Liver (tissue), 9 donors: Measurements from ENCODE around the gene RND1. TPM values are rescaled to one million over a fixed set of nuclear protein-coding genes. Genes with fewer than 3 reads are reported as not detected.

Experiments used
- DNase-seq: peaks from one replicate; pipeline ENCODE4 v3.0.0-alpha.2; 2017; ENCODE audit warnings: low spot score
- H3K27ac ChIP-seq, 2 donors: one replicate each; pipeline ENCODE4 v1.7.0; 2013; ENCODE audit warnings: inconsistent platforms in 2 of 2, low read length in 2 of 2, control low read depth in 1 of 2, low read depth in 1 of 2, mild to moderate bottlenecking in 1 of 2
- H3K27me3 ChIP-seq, 4 donors: one replicate each; pipeline versions ENCODE4 v1.6.1 to v1.7.0; 2013; ENCODE audit warnings: low read length in 3 of 4, inconsistent platforms in 1 of 4, mild to moderate bottlenecking in 1 of 4, moderate library complexity in 1 of 4; ENCODE audit not compliant: control insufficient read depth in 4 of 4, insufficient read depth in 4 of 4
- H3K36me3 ChIP-seq, 4 donors: one replicate each; pipeline versions ENCODE4 v1.6.1 to v1.7.0; 2013; ENCODE audit warnings: low read length in 3 of 4, mild to moderate bottlenecking in 3 of 4, low read depth in 1 of 4, moderate library complexity in 1 of 4; ENCODE audit not compliant: control insufficient read depth in 4 of 4, insufficient read depth in 3 of 4
- H3K4me1 ChIP-seq, 4 donors: one replicate each; pipeline versions ENCODE4 v1.6.1 to v1.7.0; 2013; ENCODE audit warnings: low read length in 3 of 4, mild to moderate bottlenecking in 3 of 4, moderate library complexity in 1 of 4; ENCODE audit not compliant: control insufficient read depth in 4 of 4, insufficient read depth in 4 of 4
- H3K4me3 ChIP-seq, 3 donors: one replicate each; pipeline versions ENCODE4 v1.6.1 to v1.7.0; 2013; ENCODE audit warnings: low read length in 3 of 3, control low read depth in 1 of 3, low read depth in 1 of 3, mild to moderate bottlenecking in 1 of 3
- H3K9ac ChIP-seq, 2 donors: one replicate each; pipeline ENCODE4 v1.7.0; 2013; ENCODE audit warnings: low read length in 2 of 2, mild to moderate bottlenecking in 2 of 2, moderate library complexity in 2 of 2, control low read depth in 1 of 2, low read depth in 1 of 2
- H3K9me3 ChIP-seq, 4 donors: one replicate each; pipeline versions ENCODE4 v1.6.1 to v1.7.0; 2013; ENCODE audit warnings: low read length in 3 of 4; ENCODE audit not compliant: control insufficient read depth in 4 of 4
- CTCF ChIP-seq: fragments of 150-350 bp; IDR thresholded peaks from 2 replicates; pipeline ENCODE4 v1.5.1; 2017; ENCODE audit warnings: improper control_type of control experiment, low read depth, low read length; ENCODE audit not compliant: missing input control
- EGR1 ChIP-seq, 2 donors: IDR thresholded peaks; 2 replicates each; pipeline ENCODE4 v1.6.1; 2016 to 2018; ENCODE audit warnings: antibody characterized with exemption in 2 of 2, low read depth in 2 of 2
- FOXA1 ChIP-seq: IDR thresholded peaks from 2 replicates; pipeline ENCODE4 v1.6.1; 2016; ENCODE audit warnings: antibody characterized with exemption
- FOXA2 ChIP-seq: IDR thresholded peaks from 2 replicates; pipeline ENCODE4 v1.6.1; 2016; ENCODE audit warnings: antibody characterized with exemption
- GABPA ChIP-seq, 2 donors: IDR thresholded peaks in 1 of 2; conservative IDR thresholded peaks in 1 of 2; 2 replicates each; pipeline ENCODE4 v1.6.1; 2016; ENCODE audit warnings: antibody characterized with exemption in 2 of 2, mild to moderate bottlenecking in 1 of 2, moderate library complexity in 1 of 2
- HNF4A ChIP-seq, 2 donors: conservative IDR thresholded peaks; 2 replicates each; pipeline ENCODE4 v1.6.1; 2016; ENCODE audit warnings: antibody characterized with exemption in 2 of 2, mild to moderate bottlenecking in 2 of 2
- HNF4G ChIP-seq: IDR thresholded peaks from 2 replicates; pipeline ENCODE4 v1.6.1; 2016; ENCODE audit warnings: antibody characterized with exemption
- JUND ChIP-seq, 2 donors: IDR thresholded peaks; 2 replicates each; pipeline ENCODE4 v1.6.1; 2016; ENCODE audit warnings: antibody characterized with exemption in 2 of 2
- MAX ChIP-seq: IDR thresholded peaks from 2 replicates; pipeline ENCODE4 v1.6.1; 2016; ENCODE audit warnings: antibody characterized with exemption
- NR2F2 ChIP-seq: IDR thresholded peaks from 2 replicates; pipeline ENCODE4 v1.6.1; 2016; ENCODE audit warnings: antibody characterized with exemption
- RAD21 ChIP-seq, 2 donors: IDR thresholded peaks; 2 replicates each; pipeline ENCODE4 v1.6.1; 2016; ENCODE audit warnings: antibody characterized with exemption in 2 of 2, mild to moderate bottlenecking in 2 of 2
- REST ChIP-seq: IDR thresholded peaks from 2 replicates; pipeline ENCODE4 v1.6.1; 2016; ENCODE audit warnings: antibody characterized with exemption, mild to moderate bottlenecking
- RXRA ChIP-seq, 2 donors: IDR thresholded peaks; 2 replicates each; pipeline ENCODE4 v1.6.1; 2017 to 2018; ENCODE audit warnings: antibody characterized with exemption in 2 of 2, mild to moderate bottlenecking in 1 of 2
- SP1 ChIP-seq: IDR thresholded peaks from 2 replicates; pipeline ENCODE4 v1.6.1; 2018; ENCODE audit warnings: antibody characterized with exemption, mild to moderate bottlenecking
- TAF1 ChIP-seq: conservative IDR thresholded peaks from 2 replicates; pipeline ENCODE4 v1.6.1; 2016; ENCODE audit warnings: antibody characterized with exemption, mild to moderate bottlenecking
- YY1 ChIP-seq: IDR thresholded peaks from 2 replicates; pipeline ENCODE4 v1.6.1; 2016; ENCODE audit warnings: antibody characterized with exemption, mild to moderate bottlenecking
- ZBTB33 ChIP-seq: IDR thresholded peaks from 2 replicates; pipeline ENCODE4 v1.6.1; 2016; ENCODE audit warnings: antibody characterized with exemption
- WGBS: extraction: QIAGEN DNeasy Blood & Tissue Kit; methylation state at CpG from one replicate; pipeline ENCODE4 v1.1.7; 2013; 5-methylcytosine and 5-hydroxymethylcytosine counted together
- polyA plus RNA-seq, 2 donors: library from polyadenylated mRNA; stranded (reverse) in 1 of 2; unstranded in 1 of 2; fragments of 200-250 nt in 1 of 2; fragments of >200 nt in 1 of 2; fragmentation: Nextera tagmentation in 1 of 2; extraction: Ambion mirVana in 1 of 2; gene quantifications; one replicate each; pipeline versions ENCODE4 v1.2.1 to v1.2.3, GENCODE V29; 2013 to 2015
- total RNA-seq, 2 donors: library from RNA; depleted of rRNA; stranded (reverse); fragments of >200 nt; gene quantifications; one replicate each; pipeline ENCODE4 v1.2.3, GENCODE V29; 2014
- TF ChIP-seq, protein P1 (sequence below): IDR thresholded peaks from 2 replicates; pipeline ENCODE4 v1.6.1; 2016; ENCODE audit warnings: antibody characterized with exemption
- donor health status: healthy.
- donor health status: healthy.
- donor health status: healthy.
- donor health status: healthy.
- donor health status: healthy.

RND1 gene
- total and polyA plus RNA-seq, 4 donors: 7.7 to 16.5 (median 8.5) TPM

GRCh38 chr12:48838048-48838447, 27.6 kb downstream of the RND1 start:
- TF ChIP-seq TAF1: no peak
- no peak for TF ChIP-seq GABPA (IDR thresholded peaks at IDR 0.05 in 1 of 2, conservative IDR thresholded peaks at IDR 0.05 in 1 of 2)
- TF ChIP-seq RXRA (IDR thresholded peaks at IDR 0.05): no peak
- TF ChIP-seq EGR1 (IDR thresholded peaks at IDR 0.05; ENCODE audit: low read depth in 2 of 2): no peak
- TF ChIP-seq HNF4A (conservative IDR thresholded peaks at IDR 0.05): no peak
- no peak for TF ChIP-seq FOXA1
- no peak for TF ChIP-seq HNF4G
- no peak for TF ChIP-seq FOXA2
- TF ChIP-seq JUND (IDR thresholded peaks at IDR 0.05): no peak
- no peak for TF ChIP-seq SP1
- no peak for TF ChIP-seq YY1
- TF ChIP-seq, protein P1, sequence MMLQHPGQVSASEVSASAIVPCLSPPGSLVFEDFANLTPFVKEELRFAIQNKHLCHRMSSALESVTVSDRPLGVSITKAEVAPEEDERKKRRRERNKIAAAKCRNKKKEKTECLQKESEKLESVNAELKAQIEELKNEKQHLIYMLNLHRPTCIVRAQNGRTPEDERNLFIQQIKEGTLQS: no peak
- TF ChIP-seq ZBTB33: no peak
- no peak for TF ChIP-seq NR2F2
- TF ChIP-seq REST: no peak
- no peak for TF ChIP-seq MAX
- no peak for TF ChIP-seq CTCF
- no peak for TF ChIP-seq RAD21 (IDR thresholded peaks at IDR 0.05)
- H3K4me1 ChIP-seq: no peaks in the 10 kb centered on the region
- H3K9me3 ChIP-seq: no peaks in the 10 kb centered on the region
- H3K9ac ChIP-seq: no peak overlapping the region
- WGBS: 92% methylated on average over 4 of the region's 4 CpGs
- no peaks in the 10 kb centered on the region for H3K27me3 ChIP-seq
- peaks cover 20 to 68% (median 59%) of the 10 kb centered on the region in 4 donors for H3K36me3 ChIP-seq
- H3K27ac ChIP-seq: no peak overlapping the region
- no peak overlapping the region for H3K4me3 ChIP-seq
- DNase-seq: no peak
